RWPE2 (cell line): Measurements from ENCODE around the gene PPP1R8.
"Not testable (repeated sequence)": the region's sequence is repeated elsewhere in the genome, so short reads cannot be mapped to it uniquely, and the experiment has no call there.

Source experiments
- ATAC-seq: fragments of 200-7000 bp; cut with Tn5 transposase; 3 replicates; pipeline ENCODE4 v1.9.1; 2021; ENCODE audit warnings: low read depth
- DNase-seq: peaks from one replicate; pipeline ENCODE4 v3.0.0-alpha.2; 2020; ENCODE audit warnings: low spot score
- H3K27ac ChIP-seq: fragments of 450-650 bp; 2 replicates; pipeline ENCODE4 v1.5.1; 2017; ENCODE audit warnings: mild to moderate bottlenecking; ENCODE audit not compliant: poor library complexity, severe bottlenecking
- H3K27me3 ChIP-seq: fragments of 250-450 bp; sonication (Bioruptor Pico); 2 replicates; pipeline ENCODE4 v1.5.1; 2021; ENCODE audit warnings: mild to moderate bottlenecking, moderate library complexity; ENCODE audit not compliant: insufficient read depth, poor library complexity, severe bottlenecking
- H3K36me3 ChIP-seq: fragments of 250-450 bp; sonication (Bioruptor Pico); 2 replicates; pipeline ENCODE4 v1.5.1; 2020; ENCODE audit warnings: low read depth, mild to moderate bottlenecking, moderate library complexity
- H3K4me1 ChIP-seq: fragments of 250-450 bp; sonication (Bioruptor Pico); 2 replicates; pipeline ENCODE4 v1.5.1; 2021; ENCODE audit warnings: mild to moderate bottlenecking, moderate library complexity; ENCODE audit not compliant: insufficient read depth, poor library complexity, severe bottlenecking
- H3K4me3 ChIP-seq: fragments of 250-450 bp; sonication (Bioruptor Pico); 2 replicates; pipeline ENCODE4 v1.5.1; 2021; ENCODE audit warnings: mild to moderate bottlenecking, moderate library complexity; ENCODE audit not compliant: severe bottlenecking
- H3K9me3 ChIP-seq: fragments of 250-450 bp; sonication (Bioruptor Pico); 2 replicates; pipeline ENCODE4 v1.5.1; 2021; ENCODE audit warnings: mild to moderate bottlenecking, moderate library complexity; ENCODE audit not compliant: severe bottlenecking
- CTCF ChIP-seq: fragments of 450-650 bp; IDR thresholded peaks from one replicate; pipeline ENCODE4 v1.5.1; 2017; ENCODE audit warnings: mild to moderate bottlenecking, moderate library complexity; ENCODE audit not compliant: poor library complexity, severe bottlenecking

PPP1R8 gene

GRCh38 chr1:27869719-27870085 lies 39.1 kb downstream of the PPP1R8 start:
- Histone ChIP-seq H3K9me3 (no peaks in the 10 kb centered on the region), H3K36me3 (no peaks in the 10 kb centered on the region), H3K4me3 (no peak overlapping the region), H3K4me1 (peaks cover 3% of the 10 kb centered on the region), H3K27ac (no peak overlapping the region), H3K27me3 (no peaks in the 10 kb centered on the region)
- DNase-seq (no peak), ATAC-seq (no peak)
- no peak for TF ChIP-seq CTCF

GRCh38 chr1:27871076-27871475 lies 40.5 kb downstream of the PPP1R8 start:
- H3K4me1 ChIP-seq, result peaks cover 11% of the 10 kb centered on the region
- DNase-seq, H3K36me3 ChIP-seq, H3K9me3 ChIP-seq, H3K4me3 ChIP-seq, H3K27me3 ChIP-seq, ATAC-seq, H3K27ac ChIP-seq: not testable (repeated sequence)

GRCh38 chr1:27872059-27872801 lies 41.6 kb downstream of the PPP1R8 start, which contains the start of gene THEMIS2:
Gene THEMIS2 (plus strand): TSS chr1:27872544. CDS start chr1:27872572, 28 bp downstream.
- ATAC-seq (peak; percentile 68), DNase-seq (peak; percentile 62)
- H3K27ac ChIP-seq, result no peak within 1 kb of the TSS
- H3K36me3 ChIP-seq, result no peaks in the 10 kb centered on the region
- no peaks in the 10 kb centered on the region for H3K9me3 ChIP-seq
- TF ChIP-seq CTCF, result no peak
- no peaks in the 10 kb centered on the region for H3K27me3 ChIP-seq
- peak within 1 kb of the TSS; percentile 41 for H3K4me3 ChIP-seq
- peaks cover 11% of the 10 kb centered on the region for H3K4me1 ChIP-seq

- DNase-seq (peak; percentile 47), ATAC-seq (peak; percentile 6; the same call in 2 of the 3 replicates)
- Histone ChIP-seq H3K9me3 (no peaks in the 10 kb centered on the region), H3K27me3 (no peaks in the 10 kb centered on the region), H3K4me1 (peaks cover 11% of the 10 kb centered on the region), H3K36me3 (no peaks in the 10 kb centered on the region), H3K27ac (no peak overlapping the region), H3K4me3 (peak overlapping the region; percentile 41)
- no peak for TF ChIP-seq CTCF
Observed at GRCh38 chr1:27872802-27873551, 42.4 kb downstream of the PPP1R8 start.

GRCh38 chr1:27873671-27874384 lies 43.2 kb downstream of the PPP1R8 start:
- no peaks in the 10 kb centered on the region for H3K36me3 ChIP-seq
- H3K4me3 ChIP-seq, result no peak overlapping the region
- no peak overlapping the region for H3K27ac ChIP-seq
- no peaks in the 10 kb centered on the region for H3K9me3 ChIP-seq
- DNase-seq (no peak), ATAC-seq (no peak)
- peaks cover 8% of the 10 kb centered on the region for H3K4me1 ChIP-seq
- H3K27me3 ChIP-seq, result no peaks in the 10 kb centered on the region
- no peak for TF ChIP-seq CTCF
